Activated naive CD8-positive, alpha-beta T cell treated with anti-CD3 and anti-CD28 coated beads, Interleukin-2, amount 10 ng/mL, durations not matched to agents 7 days and 5 days (primary cell): Measurements from ENCODE around the gene LAD1. TPM values are rescaled to one million over a fixed set of nuclear protein-coding genes. Genes with fewer than 3 reads are reported as not detected.

ENCODE experiments used
- ATAC-seq: fragments of 150-1000 bp; cut with Tn5 transposase; one replicate; pipeline ENCODE4 v1.10.0; 2021; ENCODE audit warnings: low read depth, moderate library complexity
- POLR2A ChIA-PET: fragments of 350-600 bp; sonication (Branson Sonifier 250); formaldehyde crosslinking; loops from one replicate; lab custom pipeline; 2021; ENCODE audit warnings: antibody characterized with exemption; lab: Charles Lee
- DNase-seq: peaks from one replicate; pipeline ENCODE4 v3.0.0; 2021
- H3K27ac Mint-ChIP-seq: one replicate; pipeline ENCODE4 v1.8.0; 2022; ENCODE audit warnings: mild to moderate bottlenecking, mixed read lengths
- H3K27me3 Mint-ChIP-seq: one replicate; pipeline ENCODE4 v1.8.0; 2022; ENCODE audit warnings: mild to moderate bottlenecking, moderate library complexity, mixed read lengths
- H3K36me3 Mint-ChIP-seq: one replicate; pipeline ENCODE4 v1.8.0; 2021; ENCODE audit warnings: mild to moderate bottlenecking, mixed read lengths
- H3K4me1 Mint-ChIP-seq: one replicate; pipeline ENCODE4 v1.8.0; 2021; ENCODE audit warnings: mixed read lengths
- H3K4me3 Mint-ChIP-seq: one replicate; pipeline ENCODE4 v1.8.0; 2022; ENCODE audit warnings: mild to moderate bottlenecking, moderate library complexity, mixed read lengths
- H3K9me3 Mint-ChIP-seq: one replicate; pipeline ENCODE4 v1.8.0; 2021; ENCODE audit warnings: mixed read lengths
- total RNA-seq, 2 experiments: library from RNA; stranded (reverse); gene quantifications; one replicate each; pipeline ENCODE4 v1.2.3, GENCODE V29; 2021

The LAD1 gene
- total RNA-seq, 2 experiments from 2014 or later, result not detected

- Mint-ChIP-seq H3K36me3 (no peaks in the 10 kb centered on the region), H3K4me1 (peaks cover 7% of the 10 kb centered on the region), H3K9me3 (no peaks in the 10 kb centered on the region), H3K27ac (no peak overlapping the region), H3K27me3 (peaks cover 20% of the 10 kb centered on the region), H3K4me3 (no peak overlapping the region)
- no peak for DNase-seq
- POLR2A ChIA-PET, result no interaction called here
- ATAC-seq, result no peak
These were observed 25.0 kb upstream of the LAD1 start for GRCh38 chr1:201424146-201424545.

GRCh38 chr1:201423655-201424054, 24.5 kb upstream of the LAD1 start:
- ATAC-seq (no peak), DNase-seq (no peak)
- POLR2A ChIA-PET, result no interaction called here
- Mint-ChIP-seq H3K27ac (no peak overlapping the region), H3K27me3 (peaks cover 20% of the 10 kb centered on the region), H3K9me3 (no peaks in the 10 kb centered on the region), H3K4me3 (no peak overlapping the region), H3K36me3 (no peaks in the 10 kb centered on the region), H3K4me1 (peaks cover 7% of the 10 kb centered on the region)

GRCh38 chr1:201422436-201423030, 23.4 kb upstream of the LAD1 start:
- H3K4me3 Mint-ChIP-seq, result no peak overlapping the region
- ATAC-seq (no peak), DNase-seq (no peak)
- POLR2A ChIA-PET, result no interaction called here
- no peaks in the 10 kb centered on the region for H3K36me3 Mint-ChIP-seq
- no peaks in the 10 kb centered on the region for H3K9me3 Mint-ChIP-seq
- no peak overlapping the region for H3K27ac Mint-ChIP-seq
- H3K27me3 Mint-ChIP-seq, result peaks cover 20% of the 10 kb centered on the region
- H3K4me1 Mint-ChIP-seq, result peaks cover 5% of the 10 kb centered on the region

GRCh38 chr1:201422026-201422425, 22.9 kb upstream of the LAD1 start:
- Mint-ChIP-seq H3K9me3 (no peaks in the 10 kb centered on the region), H3K27ac (no peak overlapping the region), H3K36me3 (no peaks in the 10 kb centered on the region), H3K4me1 (peaks cover 5% of the 10 kb centered on the region), H3K4me3 (no peak overlapping the region), H3K27me3 (peaks cover 21% of the 10 kb centered on the region)
- POLR2A ChIA-PET, result no interaction called here
- no peak for DNase-seq
- ATAC-seq, result no peak

GRCh38 chr1:201421041-201421440, 21.9 kb upstream of the LAD1 start:
- Mint-ChIP-seq H3K4me3 (no peak overlapping the region), H3K4me1 (peaks cover 1% of the 10 kb centered on the region), H3K27me3 (peaks cover 24% of the 10 kb centered on the region), H3K36me3 (no peaks in the 10 kb centered on the region), H3K27ac (no peak overlapping the region), H3K9me3 (no peaks in the 10 kb centered on the region)
- DNase-seq (no peak), ATAC-seq (no peak)
- POLR2A ChIA-PET, result no interaction called here

GRCh38 chr1:201420608-201421002, 21.5 kb upstream of the LAD1 start:
- peaks cover 24% of the 10 kb centered on the region for H3K27me3 Mint-ChIP-seq
- POLR2A ChIA-PET, result no interaction called here
- H3K4me3 Mint-ChIP-seq, result no peak overlapping the region
- ATAC-seq (no peak), DNase-seq (no peak)
- no peak overlapping the region for H3K27ac Mint-ChIP-seq
- H3K9me3 Mint-ChIP-seq, result no peaks in the 10 kb centered on the region
- H3K36me3 Mint-ChIP-seq, result no peaks in the 10 kb centered on the region
- no peaks in the 10 kb centered on the region for H3K4me1 Mint-ChIP-seq

- no peak overlapping the region for H3K27ac Mint-ChIP-seq
- H3K4me3 Mint-ChIP-seq, result no peak overlapping the region
- DNase-seq, result no peak
- H3K27me3 Mint-ChIP-seq, result peaks cover 23% of the 10 kb centered on the region
- no peaks in the 10 kb centered on the region for H3K36me3 Mint-ChIP-seq
- no peaks in the 10 kb centered on the region for H3K9me3 Mint-ChIP-seq
- POLR2A ChIA-PET, result no interaction called here
- H3K4me1 Mint-ChIP-seq, result no peaks in the 10 kb centered on the region
- no peak for ATAC-seq
These were observed 20.9 kb upstream of the LAD1 start for GRCh38 chr1:201419746-201420607.

- peaks cover 23% of the 10 kb centered on the region for H3K27me3 Mint-ChIP-seq
- ATAC-seq, result no peak
- no peaks in the 10 kb centered on the region for H3K9me3 Mint-ChIP-seq
- H3K27ac Mint-ChIP-seq, result no peak overlapping the region
- no peak for DNase-seq
- H3K36me3 Mint-ChIP-seq, result no peaks in the 10 kb centered on the region
- H3K4me1 Mint-ChIP-seq, result no peaks in the 10 kb centered on the region
- POLR2A ChIA-PET, result no interaction called here
- H3K4me3 Mint-ChIP-seq, result no peak overlapping the region
These were observed 20.1 kb upstream of the LAD1 start for GRCh38 chr1:201419256-201419655.

- Mint-ChIP-seq H3K9me3 (no peaks in the 10 kb centered on the region), H3K27me3 (peaks cover 20% of the 10 kb centered on the region), H3K27ac (no peak overlapping the region), H3K4me1 (no peaks in the 10 kb centered on the region), H3K4me3 (no peak overlapping the region), H3K36me3 (no peaks in the 10 kb centered on the region)
- POLR2A ChIA-PET, result no interaction called here
- DNase-seq (no peak), ATAC-seq (no peak)
These were observed 19.3 kb upstream of the LAD1 start for GRCh38 chr1:201418461-201418860.

GRCh38 chr1:201414051-201414738, 15.1 kb upstream of the LAD1 start:
- POLR2A ChIA-PET, result no interaction called here
- H3K27me3 Mint-ChIP-seq, result peaks cover 15% of the 10 kb centered on the region
- H3K4me3 Mint-ChIP-seq, result no peak overlapping the region
- no peak overlapping the region for H3K27ac Mint-ChIP-seq
- no peaks in the 10 kb centered on the region for H3K36me3 Mint-ChIP-seq
- no peaks in the 10 kb centered on the region for H3K9me3 Mint-ChIP-seq
- DNase-seq (no peak), ATAC-seq (no peak)
- H3K4me1 Mint-ChIP-seq, result no peaks in the 10 kb centered on the region

- H3K36me3 Mint-ChIP-seq, result no peaks in the 10 kb centered on the region
- no peak overlapping the region for H3K27ac Mint-ChIP-seq
- no peak overlapping the region for H3K4me3 Mint-ChIP-seq
- POLR2A ChIA-PET, result interaction anchor here (1.0 kb wide), 1 partner anchor 24 kb away, joined by 3 read pairs; no protein-coding TSS in a partner anchor
- ATAC-seq, result no peak
- H3K9me3 Mint-ChIP-seq, result no peaks in the 10 kb centered on the region
- DNase-seq, result no peak
- H3K4me1 Mint-ChIP-seq, result no peaks in the 10 kb centered on the region
- H3K27me3 Mint-ChIP-seq, result peaks cover 10% of the 10 kb centered on the region
These were observed 12.2 kb upstream of the LAD1 start for GRCh38 chr1:201411292-201411691.

GRCh38 chr1:201409440-201409839, 10.3 kb upstream of the LAD1 start:
- Mint-ChIP-seq H3K9me3 (no peaks in the 10 kb centered on the region), H3K27ac (no peak overlapping the region), H3K4me3 (no peak overlapping the region), H3K36me3 (no peaks in the 10 kb centered on the region), H3K4me1 (no peaks in the 10 kb centered on the region), H3K27me3 (peaks cover 3% of the 10 kb centered on the region)
- no peak for DNase-seq
- POLR2A ChIA-PET, result no interaction called here
- no peak for ATAC-seq

GRCh38 chr1:201408834-201409200, 9.7 kb upstream of the LAD1 start:
- H3K36me3 Mint-ChIP-seq, result no peaks in the 10 kb centered on the region
- ATAC-seq, result no peak
- H3K27me3 Mint-ChIP-seq, result peaks cover 3% of the 10 kb centered on the region
- no peak overlapping the region for H3K27ac Mint-ChIP-seq
- POLR2A ChIA-PET, result no interaction called here
- H3K4me3 Mint-ChIP-seq, result no peak overlapping the region
- H3K4me1 Mint-ChIP-seq, result no peaks in the 10 kb centered on the region
- no peak for DNase-seq
- H3K9me3 Mint-ChIP-seq, result no peaks in the 10 kb centered on the region
